ENCODE data around the gene SLC16A7. TPM values are rescaled to one million over a fixed set of nuclear protein-coding genes. Genes with fewer than 3 reads are reported as not detected.

SLC16A7 gene
- total RNA-seq, 1 donor from 2014 or later = 25.0 TPM

- Mint-ChIP-seq H3K4me1 (ENCODE audit: low read depth) (peaks cover 14% of the 10 kb centered on the region), H3K4me3 (ENCODE audit: unreplicated experiment) (no peak overlapping the region), H3K27me3 (ENCODE audit: low read depth) (no peaks in the 10 kb centered on the region), H3K36me3 (ENCODE audit: low read depth) (no peaks in the 10 kb centered on the region), H3K9me3 (ENCODE audit: low read depth) (no peaks in the 10 kb centered on the region), H3K27ac (ENCODE audit: unreplicated experiment) (no peak overlapping the region)
- no peak for TF ChIP-seq CTCF (IDR thresholded peaks at IDR 0.05)
- no peak for DNase-seq (ENCODE audit: low spot score)
Measured at GRCh38 chr12:59660921-59661597, 65.2 kb downstream of the SLC16A7 start.

- DNase-seq (ENCODE audit: low spot score) = no peak
- H3K27me3 Mint-ChIP-seq (ENCODE audit: low read depth) = no peaks in the 10 kb centered on the region
- no peak overlapping the region for H3K27ac Mint-ChIP-seq (ENCODE audit: unreplicated experiment)
- H3K36me3 Mint-ChIP-seq (ENCODE audit: low read depth) = peaks cover 3% of the 10 kb centered on the region
- no peak for TF ChIP-seq CTCF (IDR thresholded peaks at IDR 0.05)
- no peak overlapping the region for H3K4me3 Mint-ChIP-seq (ENCODE audit: unreplicated experiment)
- H3K4me1 Mint-ChIP-seq (ENCODE audit: low read depth) = peaks cover 3% of the 10 kb centered on the region
- H3K9me3 Mint-ChIP-seq (ENCODE audit: low read depth) = peaks cover 11% of the 10 kb centered on the region
Measured at GRCh38 chr12:59664495-59664894, 68.7 kb downstream of the SLC16A7 start.

GRCh38 chr12:59665701-59666100 lies 69.9 kb downstream of the SLC16A7 start:
- DNase-seq (ENCODE audit: low spot score) = no peak
- H3K36me3 Mint-ChIP-seq (ENCODE audit: low read depth) = peaks cover 3% of the 10 kb centered on the region
- TF ChIP-seq CTCF (IDR thresholded peaks at IDR 0.05) = no peak
- H3K27me3 Mint-ChIP-seq (ENCODE audit: low read depth) = no peaks in the 10 kb centered on the region
- peaks cover 11% of the 10 kb centered on the region for H3K9me3 Mint-ChIP-seq (ENCODE audit: low read depth)
- H3K4me3 Mint-ChIP-seq (ENCODE audit: unreplicated experiment) = no peak overlapping the region
- H3K27ac Mint-ChIP-seq (ENCODE audit: unreplicated experiment) = no peak overlapping the region
- H3K4me1 Mint-ChIP-seq (ENCODE audit: low read depth) = no peaks in the 10 kb centered on the region

GRCh38 chr12:59668674-59669073 lies 72.8 kb downstream of the SLC16A7 start:
- no peak for TF ChIP-seq CTCF (IDR thresholded peaks at IDR 0.05)
- peak overlapping the region; percentile 61 for H3K27ac Mint-ChIP-seq (ENCODE audit: unreplicated experiment)
- H3K27me3 Mint-ChIP-seq (ENCODE audit: low read depth) = no peaks in the 10 kb centered on the region
- H3K4me1 Mint-ChIP-seq (ENCODE audit: low read depth) = no peaks in the 10 kb centered on the region
- peaks cover 11% of the 10 kb centered on the region for H3K9me3 Mint-ChIP-seq (ENCODE audit: low read depth)
- peaks cover 3% of the 10 kb centered on the region for H3K36me3 Mint-ChIP-seq (ENCODE audit: low read depth)
- DNase-seq (ENCODE audit: low spot score) = no peak
- no peak overlapping the region for H3K4me3 Mint-ChIP-seq (ENCODE audit: unreplicated experiment)

GRCh38 chr12:59672273-59672672 lies 76.4 kb downstream of the SLC16A7 start:
- no peak overlapping the region for H3K27ac Mint-ChIP-seq (ENCODE audit: unreplicated experiment)
- DNase-seq (ENCODE audit: low spot score) = no peak
- no peaks in the 10 kb centered on the region for H3K4me1 Mint-ChIP-seq (ENCODE audit: low read depth)
- no peak for TF ChIP-seq CTCF (IDR thresholded peaks at IDR 0.05)
- no peaks in the 10 kb centered on the region for H3K27me3 Mint-ChIP-seq (ENCODE audit: low read depth)
- H3K4me3 Mint-ChIP-seq (ENCODE audit: unreplicated experiment) = no peak overlapping the region
- no peaks in the 10 kb centered on the region for H3K36me3 Mint-ChIP-seq (ENCODE audit: low read depth)
- peaks cover 3% of the 10 kb centered on the region for H3K9me3 Mint-ChIP-seq (ENCODE audit: low read depth)

Data from chondrocyte (in vitro differentiated cells).